Kasumi-1 (cell line): ENCODE measurements around the gene HSD17B1.
"Not testable (repeated sequence)": the region's sequence is repeated elsewhere in the genome, so short reads cannot be mapped to it uniquely, and the experiment has no call there.

Source experiments
- DNase-seq, 2 experiments: peaks; one replicate each; lab custom pipeline; 2025; lab: John Stamatoyannopoulos, UW

Gene HSD17B1

DNA sequence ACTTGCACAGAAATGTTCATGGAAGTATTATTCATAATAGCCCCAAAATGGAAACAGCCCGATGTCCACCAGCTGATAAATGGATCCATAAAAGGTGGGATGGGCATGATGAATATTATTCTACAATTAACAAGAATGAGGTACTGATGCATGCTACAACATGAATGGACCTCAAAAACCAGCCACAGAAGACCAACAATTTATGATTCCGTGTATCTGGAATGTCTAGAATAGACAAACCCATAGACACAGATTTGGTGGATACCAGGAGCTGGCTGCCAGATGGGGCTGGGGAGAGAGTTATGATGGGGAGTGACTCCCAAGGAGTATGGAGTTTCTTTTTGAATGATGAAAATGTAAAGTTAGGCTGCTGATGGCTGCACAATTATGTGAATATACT lies 27.5 kb upstream of the HSD17B1 start:
- DNase-seq: no peak

DNA sequence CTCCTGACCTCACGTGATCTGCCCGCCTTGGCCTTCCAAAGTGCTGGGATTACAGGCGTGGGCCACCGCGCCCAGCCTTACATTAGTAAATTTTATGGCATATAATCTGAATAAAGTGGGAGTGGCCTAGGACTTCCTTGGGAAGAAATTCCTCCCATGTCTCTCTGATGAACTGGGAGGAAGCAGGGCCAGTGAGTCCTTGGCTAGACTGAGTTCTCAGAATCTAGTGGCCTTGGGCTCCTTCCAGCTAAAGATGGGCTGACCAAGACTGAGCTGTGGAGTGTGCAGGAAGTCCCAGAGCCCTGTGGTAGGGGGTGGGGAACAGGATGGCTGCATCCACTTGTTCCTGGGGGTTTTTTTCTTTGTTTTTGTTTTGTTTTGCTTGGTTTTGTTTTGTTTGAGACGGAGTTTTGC lies 26.7 kb upstream of the HSD17B1 start:
- no peak for DNase-seq

DNA sequence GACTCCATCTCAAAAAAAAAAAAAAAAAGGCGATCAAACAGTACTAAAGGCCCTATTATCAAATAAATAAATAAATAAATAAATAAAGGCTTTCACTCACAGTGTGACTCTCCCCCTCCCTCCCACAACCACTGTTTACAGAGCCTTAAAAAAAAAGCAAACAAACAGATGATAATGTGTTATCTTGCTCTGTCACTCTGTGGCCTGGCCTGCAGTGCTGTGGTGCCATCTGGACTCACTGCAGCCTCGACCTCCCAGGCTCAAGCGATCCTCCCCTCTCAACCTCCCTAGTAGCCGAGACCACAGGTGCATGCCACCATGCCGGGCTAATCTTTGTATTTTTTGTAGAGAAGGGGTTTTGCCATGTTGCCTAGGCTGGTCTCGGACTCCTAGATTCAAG lies 24.8 kb upstream of the HSD17B1 start:
- DNase-seq: no peak

DNA sequence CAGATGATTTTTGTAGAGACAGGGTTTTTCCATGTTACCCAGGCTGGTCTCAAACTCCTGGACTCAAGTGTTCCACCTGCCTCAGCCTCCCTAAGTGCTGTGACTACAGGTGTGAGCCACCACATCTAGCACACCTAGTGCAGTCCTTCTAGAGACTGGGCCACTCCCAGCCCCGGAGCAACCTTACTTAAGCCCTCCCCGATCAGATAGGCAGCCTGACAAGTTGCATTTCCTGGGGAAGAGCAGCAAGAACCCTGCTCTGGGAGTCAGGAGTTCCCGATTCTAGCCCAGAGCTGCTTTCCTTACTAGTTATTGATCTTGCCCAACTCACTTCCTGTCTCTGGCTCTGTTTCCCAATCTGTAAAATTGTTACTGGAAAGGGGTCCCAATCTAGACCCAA lies 23.7 kb upstream of the HSD17B1 start:
- no peak for DNase-seq

DNA sequence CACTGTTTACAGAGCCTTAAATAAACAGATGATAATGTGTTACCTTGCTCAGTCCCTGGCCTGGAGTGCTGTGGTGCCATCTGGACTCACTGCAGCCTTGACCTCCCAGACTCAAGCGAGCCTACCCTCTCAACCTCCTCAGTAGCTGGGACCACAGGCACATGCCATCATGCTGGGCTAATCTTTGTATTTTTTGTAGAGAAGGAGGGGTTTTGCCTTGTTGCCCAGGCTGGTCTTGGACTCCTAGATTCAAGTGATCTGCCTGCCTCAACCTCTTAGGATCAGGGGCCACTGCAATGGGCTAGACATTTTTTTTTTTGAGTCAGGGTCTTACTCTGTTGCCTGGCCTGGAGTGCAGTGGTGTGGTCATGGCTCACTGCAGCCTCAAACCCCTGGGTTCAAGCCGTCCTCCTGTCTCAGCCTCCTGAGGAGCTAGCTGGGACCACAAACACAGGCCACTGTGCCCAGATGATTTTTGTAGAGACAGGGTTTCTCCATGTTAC lies 21.7 kb upstream of the HSD17B1 start:
- DNase-seq: no peak

DNA sequence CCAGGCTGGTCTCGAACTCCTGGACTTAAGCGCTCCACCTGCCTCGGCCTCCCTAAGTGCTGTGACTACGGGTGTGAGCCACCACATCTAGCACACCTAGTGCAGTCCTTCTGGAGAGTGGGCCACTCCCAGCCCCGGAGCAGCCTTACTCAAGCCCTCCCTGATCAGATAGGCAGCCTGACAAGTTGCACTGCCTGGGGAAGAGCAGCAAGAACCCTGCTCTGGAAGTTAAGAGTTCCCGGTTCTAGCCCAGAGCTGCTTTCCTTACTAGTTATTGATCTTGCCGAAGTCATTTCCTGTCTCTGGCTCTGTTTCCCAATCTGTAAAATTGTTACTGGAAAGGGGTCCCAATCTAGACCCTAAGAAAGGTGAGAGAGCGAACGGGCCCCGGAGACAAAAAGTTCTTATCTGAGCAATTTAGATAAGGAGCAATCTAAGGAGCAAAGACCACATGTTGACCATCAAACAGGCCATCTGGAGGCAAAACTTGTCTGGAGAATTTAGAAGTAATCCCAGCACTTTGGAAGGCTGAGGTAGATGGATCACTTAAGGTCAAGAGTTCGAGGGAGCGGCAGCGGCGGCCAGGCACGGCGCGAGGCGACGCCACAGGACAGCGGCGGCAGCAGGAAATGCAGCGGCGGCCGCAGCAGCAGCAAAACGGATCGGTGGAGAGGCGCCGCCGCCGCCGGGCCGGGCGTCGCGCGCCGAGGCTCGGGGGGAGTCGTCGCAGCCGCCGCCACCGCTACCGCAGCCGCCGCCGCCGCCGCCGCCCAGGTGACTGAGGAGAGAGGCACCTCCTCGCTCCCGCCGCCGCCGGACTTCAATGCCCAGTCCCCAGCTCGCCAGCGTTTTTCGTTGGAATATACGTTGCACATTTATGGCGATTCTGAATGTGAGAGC lies 21.0 kb upstream of the HSD17B1 start:
- peak in 1 of 2 experiments; percentile 14 for DNase-seq

DNA sequence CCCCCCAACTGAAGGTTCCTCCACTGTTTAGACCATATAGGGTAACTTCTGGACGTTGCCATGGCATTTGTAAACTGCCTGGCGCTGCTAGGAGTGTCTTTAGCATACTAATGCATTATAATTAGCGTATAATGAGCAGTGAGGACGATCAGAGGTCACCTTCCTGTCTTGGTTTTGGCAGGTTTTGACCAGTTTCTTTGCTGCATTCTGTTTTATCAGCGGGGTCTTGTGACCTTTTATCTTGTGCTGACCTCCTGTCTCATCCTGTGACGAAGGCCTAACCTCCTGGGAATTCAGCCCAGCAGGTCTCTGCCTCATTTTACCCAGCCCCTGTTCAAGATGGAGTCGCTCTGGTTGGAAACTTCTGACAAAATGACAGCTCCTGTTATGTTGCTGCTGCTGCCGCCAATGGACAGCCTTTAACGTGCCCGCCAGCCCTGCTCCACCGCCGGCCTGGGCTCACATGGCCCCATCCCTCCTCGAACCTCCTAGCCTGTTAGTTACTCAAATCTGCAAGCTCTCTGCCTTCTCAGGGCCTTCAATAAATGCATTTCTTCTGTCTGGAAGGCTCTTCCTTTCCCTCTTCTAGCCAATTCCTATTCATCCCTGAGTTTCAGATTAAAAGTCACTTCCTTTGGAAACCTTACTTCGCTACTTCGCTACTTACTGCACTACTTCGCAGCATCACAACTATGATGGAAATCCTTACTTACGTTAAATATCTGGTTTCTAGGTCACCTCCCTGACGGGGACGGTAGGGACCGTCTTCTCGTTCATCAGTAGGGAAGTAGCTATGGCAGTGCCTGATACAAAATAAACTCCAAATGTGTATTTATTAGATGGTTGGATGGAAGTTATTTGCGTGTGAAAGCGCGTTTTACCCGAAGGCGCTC lies 17.3 kb upstream of the HSD17B1 start:
- peak; percentile 69 to 82 for DNase-seq

DNA sequence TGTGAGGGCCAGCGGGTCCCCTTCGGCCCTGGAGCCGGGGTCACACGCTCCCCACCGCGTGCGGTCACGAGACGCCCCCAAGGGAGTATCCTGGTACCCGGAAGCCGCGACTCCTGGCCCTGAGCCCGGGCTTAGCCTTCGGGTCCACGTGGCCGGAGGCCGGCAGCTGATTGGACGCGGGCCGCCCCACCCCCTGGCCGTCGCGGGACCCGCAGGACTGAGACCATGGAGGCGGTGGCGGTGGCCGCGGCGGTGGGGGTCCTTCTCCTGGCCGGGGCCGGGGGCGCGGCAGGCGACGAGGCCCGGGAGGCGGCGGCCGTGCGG lies 16.7 kb upstream of the HSD17B1 start, which contains the start of gene NAGLU:
Gene NAGLU, plus strand, starts transcription at position 194 of the 324 bp plus-strand sequence. Its CDS starts 32 bp downstream, at position 226.
- DNase-seq: peak; percentile 80 to 82

DNA sequence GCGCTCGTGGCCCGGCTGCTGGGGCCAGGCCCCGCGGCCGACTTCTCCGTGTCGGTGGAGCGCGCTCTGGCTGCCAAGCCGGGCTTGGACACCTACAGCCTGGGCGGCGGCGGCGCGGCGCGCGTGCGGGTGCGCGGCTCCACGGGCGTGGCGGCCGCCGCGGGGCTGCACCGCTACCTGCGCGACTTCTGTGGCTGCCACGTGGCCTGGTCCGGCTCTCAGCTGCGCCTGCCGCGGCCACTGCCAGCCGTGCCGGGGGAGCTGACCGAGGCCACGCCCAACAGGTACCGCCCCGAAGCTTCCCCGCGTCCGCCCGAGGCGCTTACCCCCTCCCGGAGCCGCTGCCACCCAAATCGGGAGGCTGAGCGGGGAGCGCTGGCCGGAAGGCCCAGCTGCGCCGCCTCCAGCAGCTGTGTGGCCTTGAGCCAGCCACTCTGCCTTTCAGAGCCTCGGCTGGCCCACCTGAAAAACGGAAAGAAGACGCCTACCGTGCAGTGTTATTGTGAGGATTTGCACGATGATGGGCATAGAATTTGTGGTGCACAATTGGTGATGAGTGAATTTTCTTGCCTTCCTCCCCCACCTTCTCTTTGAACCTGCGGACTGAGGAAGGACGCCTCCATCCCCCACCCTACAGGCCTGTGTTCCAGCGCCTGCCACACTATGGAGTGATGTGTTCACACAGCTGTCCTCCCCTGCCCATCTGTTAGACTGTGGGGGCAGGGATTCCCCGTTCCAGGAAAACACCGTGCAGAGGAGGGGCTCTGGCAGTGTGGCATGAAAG lies 16.2 kb upstream of the HSD17B1 start:
- peak; percentile 26 to 31 for DNase-seq

DNA sequence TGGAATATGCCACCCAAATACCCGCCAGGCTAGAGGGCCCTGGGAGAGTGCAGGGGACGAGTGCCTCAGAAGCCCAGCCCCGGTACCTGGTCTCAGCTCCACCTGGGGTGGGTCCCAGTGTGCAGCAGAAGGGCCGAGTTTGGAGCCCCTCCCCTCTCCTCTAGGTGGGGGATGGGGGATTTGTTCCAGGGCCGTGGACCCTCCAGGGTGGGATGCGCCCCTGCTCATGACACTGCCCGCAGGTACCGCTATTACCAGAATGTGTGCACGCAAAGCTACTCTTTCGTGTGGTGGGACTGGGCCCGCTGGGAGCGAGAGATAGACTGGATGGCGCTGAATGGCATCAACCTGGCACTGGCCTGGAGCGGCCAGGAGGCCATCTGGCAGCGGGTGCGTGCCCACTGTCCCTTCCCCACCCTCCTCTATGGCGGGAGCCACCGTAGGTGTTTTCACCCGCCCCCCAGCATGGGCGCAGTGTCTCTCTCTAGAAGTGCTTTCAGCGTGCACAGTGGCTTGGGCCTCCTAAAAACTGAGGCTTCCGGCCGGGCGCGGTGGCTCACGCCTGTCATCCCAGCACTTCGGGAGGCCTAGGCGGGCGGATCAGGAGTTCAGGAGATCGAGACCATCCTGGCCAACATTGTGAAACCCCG lies 15.4 kb upstream of the HSD17B1 start:
- DNase-seq: no peak

DNA sequence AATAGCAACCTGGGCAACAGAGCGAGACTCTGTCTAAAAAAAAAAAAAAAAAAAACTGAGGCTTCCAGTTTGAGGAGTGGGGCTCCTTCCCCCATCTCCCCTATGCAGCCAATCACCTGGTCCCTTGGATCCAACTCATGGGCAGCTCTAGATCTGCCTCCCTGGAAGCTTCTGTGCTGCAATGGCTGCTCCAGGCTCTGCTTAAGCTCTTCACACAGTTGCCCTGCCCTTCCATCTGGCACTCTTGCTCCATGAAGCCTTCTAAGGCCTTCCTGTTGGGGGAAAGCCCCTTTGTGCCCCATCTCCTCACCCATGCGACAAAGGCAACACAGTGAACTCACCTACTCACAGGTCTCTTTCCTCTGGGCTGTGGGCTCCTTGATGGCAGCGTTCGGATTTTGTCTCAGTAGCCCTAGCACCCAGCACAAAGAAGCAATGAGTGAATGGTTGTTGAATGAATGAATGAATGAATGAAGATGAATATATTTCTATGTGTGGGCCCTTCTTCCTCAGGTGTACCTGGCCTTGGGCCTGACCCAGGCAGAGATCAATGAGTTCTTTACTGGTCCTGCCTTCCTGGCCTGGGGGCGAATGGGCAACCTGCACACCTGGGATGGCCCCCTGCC lies 14.8 kb upstream of the HSD17B1 start:
- no peak for DNase-seq

DNA sequence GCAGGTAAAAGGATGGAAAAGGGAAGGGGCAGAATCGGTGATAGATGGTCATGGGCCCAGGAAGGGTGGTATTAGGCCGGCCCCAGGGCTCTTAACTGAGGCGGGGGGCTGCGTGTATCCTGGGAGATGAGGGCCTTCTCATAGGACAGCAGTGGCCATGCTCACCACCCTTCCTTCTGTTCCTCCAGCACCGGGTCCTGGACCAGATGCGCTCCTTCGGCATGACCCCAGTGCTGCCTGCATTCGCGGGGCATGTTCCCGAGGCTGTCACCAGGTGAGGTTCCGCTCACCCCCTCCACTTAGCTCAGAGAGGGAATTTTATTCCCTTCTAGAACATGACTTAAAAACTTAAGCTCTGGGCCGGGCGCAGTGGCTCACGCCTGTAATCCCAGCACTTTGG lies 14.2 kb upstream of the HSD17B1 start:
- DNase-seq: no peak

DNA sequence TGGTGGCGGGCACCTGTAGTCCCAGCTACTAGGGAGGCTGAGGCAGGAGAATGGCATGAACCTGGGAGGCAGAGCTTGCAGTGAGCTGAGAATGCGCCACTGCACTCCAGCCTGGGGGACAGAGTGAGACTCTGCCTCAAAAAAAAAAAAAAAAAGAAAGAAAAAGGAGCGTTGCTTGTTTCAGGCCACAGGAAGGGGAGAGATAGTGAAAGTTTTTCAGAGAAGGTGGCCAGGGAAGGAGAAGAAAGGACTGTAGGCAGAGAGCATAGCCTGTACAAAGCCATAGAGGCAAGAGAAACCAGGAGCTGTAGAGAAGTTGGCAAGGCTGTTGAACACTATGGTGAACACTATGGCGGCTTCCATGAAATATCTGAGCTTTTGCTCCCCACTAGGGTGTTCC lies 12.2 kb upstream of the HSD17B1 start:
- DNase-seq: not testable (repeated sequence)

DNA sequence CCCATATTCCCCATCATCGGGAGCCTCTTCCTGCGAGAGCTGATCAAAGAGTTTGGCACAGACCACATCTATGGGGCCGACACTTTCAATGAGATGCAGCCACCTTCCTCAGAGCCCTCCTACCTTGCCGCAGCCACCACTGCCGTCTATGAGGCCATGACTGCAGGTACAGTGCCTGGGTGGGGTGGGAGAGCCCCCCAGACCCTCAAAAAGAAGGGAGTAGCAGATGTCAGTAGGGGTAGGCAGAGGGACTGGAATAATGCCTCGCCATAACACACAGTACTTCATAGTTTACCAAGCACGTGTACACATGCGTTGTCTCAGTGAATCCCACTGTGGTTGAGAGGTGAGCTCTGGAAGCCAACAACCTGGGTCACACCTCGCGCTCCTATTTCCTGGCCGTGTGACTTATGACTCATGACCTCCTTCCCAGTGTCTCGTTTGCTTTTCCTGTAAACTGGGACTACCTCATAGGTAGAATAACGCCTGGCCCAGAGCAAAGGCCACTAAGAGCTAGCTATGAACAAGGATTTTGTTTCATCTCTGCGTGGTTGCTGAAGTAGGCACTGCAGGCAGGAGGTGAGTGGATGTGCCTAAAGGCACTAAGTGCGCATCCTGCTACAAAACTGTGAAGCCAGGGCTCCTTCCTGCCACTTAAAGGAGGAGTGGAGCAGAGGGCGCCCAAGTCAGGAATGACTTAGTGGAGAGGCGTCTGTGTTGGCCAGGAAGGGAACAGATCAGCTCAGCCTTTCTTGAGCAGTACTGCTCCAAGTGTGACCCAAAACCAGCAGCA lies 11.5 kb upstream of the HSD17B1 start:
- no peak for DNase-seq

DNA sequence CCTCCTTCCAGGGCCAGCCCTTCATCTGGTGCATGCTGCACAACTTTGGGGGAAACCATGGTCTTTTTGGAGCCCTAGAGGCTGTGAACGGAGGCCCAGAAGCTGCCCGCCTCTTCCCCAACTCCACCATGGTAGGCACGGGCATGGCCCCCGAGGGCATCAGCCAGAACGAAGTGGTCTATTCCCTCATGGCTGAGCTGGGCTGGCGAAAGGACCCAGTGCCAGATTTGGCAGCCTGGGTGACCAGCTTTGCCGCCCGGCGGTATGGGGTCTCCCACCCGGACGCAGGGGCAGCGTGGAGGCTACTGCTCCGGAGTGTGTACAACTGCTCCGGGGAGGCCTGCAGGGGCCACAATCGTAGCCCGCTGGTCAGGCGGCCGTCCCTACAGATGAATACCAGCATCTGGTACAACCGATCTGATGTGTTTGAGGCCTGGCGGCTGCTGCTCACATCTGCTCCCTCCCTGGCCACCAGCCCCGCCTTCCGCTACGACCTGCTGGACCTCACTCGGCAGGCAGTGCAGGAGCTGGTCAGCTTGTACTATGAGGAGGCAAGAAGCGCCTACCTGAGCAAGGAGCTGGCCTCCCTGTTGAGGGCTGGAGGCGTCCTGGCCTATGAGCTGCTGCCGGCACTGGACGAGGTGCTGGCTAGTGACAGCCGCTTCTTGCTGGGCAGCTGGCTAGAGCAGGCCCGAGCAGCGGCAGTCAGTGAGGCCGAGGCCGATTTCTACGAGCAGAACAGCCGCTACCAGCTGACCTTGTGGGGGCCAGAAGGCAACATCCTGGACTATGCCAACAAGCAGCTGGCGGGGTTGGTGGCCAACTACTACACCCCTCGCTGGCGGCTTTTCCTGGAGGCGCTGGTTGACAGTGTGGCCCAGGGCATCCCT lies 9.3 kb upstream of the HSD17B1 start:
- DNase-seq: no peak

DNA sequence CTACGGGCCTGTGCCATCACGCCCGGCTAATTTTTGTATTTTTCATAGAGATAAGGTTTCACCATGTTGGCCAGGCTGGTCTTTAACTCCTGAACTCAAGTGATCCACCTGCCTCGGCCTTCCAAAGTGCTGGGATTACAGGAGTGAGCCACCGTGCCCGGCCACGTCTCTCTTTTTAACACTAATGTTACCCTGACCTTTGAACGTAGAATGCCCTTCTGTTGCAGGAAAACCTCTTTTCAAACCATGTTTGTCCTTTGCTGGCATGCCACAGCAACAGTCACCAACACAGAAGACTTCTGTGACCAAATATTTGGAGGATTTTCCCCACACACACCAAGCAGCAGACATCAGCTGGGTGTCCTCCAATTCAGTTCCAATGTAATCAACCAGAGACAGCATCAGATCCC lies 7.8 kb upstream of the HSD17B1 start:
- no peak for DNase-seq

DNA sequence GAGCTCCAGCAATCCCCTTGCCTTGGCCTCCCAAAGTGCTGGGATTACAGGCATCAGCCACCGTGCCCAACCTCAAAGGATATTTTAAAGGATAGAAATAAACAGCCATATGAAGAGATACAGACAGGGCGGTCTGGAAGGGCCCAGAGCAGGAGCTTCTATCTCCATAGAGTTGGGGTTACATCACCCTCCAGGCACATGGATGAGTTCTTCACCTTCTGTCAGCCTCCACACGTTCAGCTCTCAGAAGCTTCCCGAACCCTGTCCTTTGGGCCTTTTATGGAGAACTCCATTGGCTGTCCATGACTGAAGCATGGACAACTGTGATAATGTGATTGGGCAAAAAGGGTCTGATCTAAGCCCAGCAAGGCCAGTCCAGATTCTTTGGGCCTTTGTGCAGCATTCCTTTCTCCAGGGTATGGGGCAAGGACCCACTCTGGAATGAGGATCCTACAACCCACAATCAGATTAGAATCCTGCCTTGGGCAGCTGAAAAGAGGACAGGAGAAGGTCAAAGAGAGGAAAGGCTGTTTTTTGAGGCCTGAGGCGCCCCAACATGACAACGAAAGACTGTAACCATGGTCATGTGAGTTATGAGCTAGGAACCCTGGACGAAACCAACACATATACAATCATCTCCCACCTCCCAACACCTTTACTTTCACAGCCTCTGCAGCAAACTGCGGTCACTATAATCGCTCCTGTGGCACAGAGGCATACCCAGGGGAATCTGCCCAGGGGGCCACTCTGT lies 6.8 kb upstream of the HSD17B1 start:
- DNase-seq: not testable (repeated sequence)

DNA sequence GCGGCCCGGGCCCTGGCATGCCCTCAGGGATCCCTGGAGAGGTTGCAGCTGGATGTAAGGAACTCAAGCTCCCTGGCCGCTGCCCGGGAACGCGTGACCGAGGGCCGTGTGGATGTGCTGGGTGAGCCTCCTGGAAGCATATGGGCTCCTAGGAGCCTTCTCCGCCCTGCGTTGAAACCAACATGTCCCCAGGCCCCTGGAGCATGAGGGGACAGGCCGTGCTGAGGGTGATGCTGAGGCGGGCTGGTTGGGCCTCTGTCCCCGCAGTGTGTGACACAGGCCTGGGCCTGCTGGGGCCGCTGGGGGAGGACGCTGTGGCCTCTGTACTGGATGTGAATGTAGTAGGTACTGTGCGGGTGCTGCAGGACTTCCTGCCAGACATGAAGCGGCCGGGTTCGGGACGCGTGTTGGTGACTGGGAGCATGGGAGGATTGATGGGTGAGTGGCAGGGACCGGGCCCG lies 5.7 kb upstream of the HSD17B1 start:
- DNase-seq: no peak
